Measurements from ENCODE around the gene CBX5. TPM values are rescaled to one million over a fixed set of nuclear protein-coding genes. Genes with fewer than 3 reads are reported as not detected.
A peak's percentile ranks its signal among the peaks of the same experiment; 100 is the strongest.

The CBX5 gene
- total and polyA plus RNA-seq, 9 of the 15 experiments (the other 6 are each of a cell fraction or from before 2014, with no cell fraction given), result 32.6 to 102 (median 59.2) TPM

- TF ChIP-seq HBP1 (CRISPR knock-in tag; IDR thresholded peaks at IDR 0.05) (no peak), SNIP1 (IDR thresholded peaks at IDR 0.05; ENCODE audit: low read depth) (no peak), BCOR (IDR thresholded peaks at IDR 0.05) (no peak; the same call in 1 of the 2 replicates), CHD7 (IDR thresholded peaks at IDR 0.05; ENCODE audit: low read depth, low read length) (peak; percentile 48), TFE3 (CRISPR knock-in tag; IDR thresholded peaks at IDR 0.05) (no peak), TBL1XR1 (IDR thresholded peaks at IDR 0.05; ENCODE audit: low read length in 2 of 2) (no peak), ZNF316 (IDR thresholded peaks at IDR 0.05) (no peak), NR2F6 (CRISPR knock-in tag; IDR thresholded peaks at IDR 0.05) (no peak), CBFB (CRISPR knock-in tag; IDR thresholded peaks at IDR 0.05) (no peak), ZBTB26 (CRISPR knock-in tag; IDR thresholded peaks at IDR 0.05) (no peak)
These were observed 12.4 kb upstream of the CBX5 start (continued) for GRCh38 chr12:54292083-54292930.
